Fibroblast of skin of right biceps (primary cell): ENCODE measurements around the gene MAP4K2.
"Not testable (repeated sequence)": the region's sequence is repeated elsewhere in the genome, so short reads cannot be mapped to it uniquely, and the experiment has no call there.

ENCODE experiments used
- DNase-seq: peaks from one replicate; pipeline ENCODE4 v3.0.0-alpha.2; 2013

MAP4K2 gene

GRCh38 chr11:64803158-64803845 is at the start of gene MAP4K2:
MAP4K2 (minus strand) TSS chr11:64803214; CDS start chr11:64803149, 65 bp downstream.
- DNase-seq = peak; percentile 83

- DNase-seq = no peak
These were observed 48.9 kb upstream of the MAP4K2 start for GRCh38 chr11:64851831-64852351.

- no peak for DNase-seq
These were observed 48.1 kb upstream of the MAP4K2 start for GRCh38 chr11:64850979-64851567.

- peak; percentile 22 for DNase-seq
These were observed 46.8 kb upstream of the MAP4K2 start for GRCh38 chr11:64849598-64850356.

GRCh38 chr11:64848826-64849597 is 46.0 kb upstream of the MAP4K2 start:
- no peak for DNase-seq

- DNase-seq = no peak
These were observed 45.3 kb upstream of the MAP4K2 start for GRCh38 chr11:64848214-64848825.

- peak; percentile 87 for DNase-seq
These were observed 44.1 kb upstream of the MAP4K2 start for GRCh38 chr11:64846998-64847666.

GRCh38 chr11:64845776-64846129 is 42.7 kb upstream of the MAP4K2 start:
- DNase-seq = not testable (repeated sequence)

GRCh38 chr11:64845129-64845775 is 42.2 kb upstream of the MAP4K2 start:
- no peak for DNase-seq

GRCh38 chr11:64844330-64845128 is 41.5 kb upstream of the MAP4K2 start, which contains the start of gene CDC42BPG:
CDC42BPG (minus strand) TSS chr11:64844653; CDS start chr11:64844569, 84 bp downstream.
- peak; percentile 62 for DNase-seq

GRCh38 chr11:64843686-64844329 is 40.8 kb upstream of the MAP4K2 start:
- DNase-seq = no peak

GRCh38 chr11:64842851-64843685 is 40.1 kb upstream of the MAP4K2 start:
- no peak for DNase-seq

- no peak for DNase-seq
These were observed 39.3 kb upstream of the MAP4K2 start for GRCh38 chr11:64842366-64842759.

GRCh38 chr11:64841592-64842365 is 38.8 kb upstream of the MAP4K2 start:
- no peak for DNase-seq

GRCh38 chr11:64839887-64840782 is 37.1 kb upstream of the MAP4K2 start:
- no peak for DNase-seq

- DNase-seq = no peak
These were observed 36.3 kb upstream of the MAP4K2 start for GRCh38 chr11:64839335-64839734.
